ENCODE measurements around the gene RPL12.
"Not testable (repeated sequence)": the region's sequence is repeated elsewhere in the genome, so short reads cannot be mapped to it uniquely, and the experiment has no call there.

Gene RPL12

GRCh38 chr9:127466407-127466917 lies 15.3 kb upstream of the RPL12 start:
- DNase-seq = not testable (repeated sequence)

GRCh38 chr9:127463911-127464310 lies 12.7 kb upstream of the RPL12 start:
- no peak for DNase-seq

- DNase-seq = no peak
These were observed 12.2 kb upstream of the RPL12 start for GRCh38 chr9:127463382-127463781.

- DNase-seq = no peak
These were observed 7.7 kb upstream of the RPL12 start for GRCh38 chr9:127458921-127459320.

GRCh38 chr9:127457191-127457878 lies 6.1 kb upstream of the RPL12 start:
- no peak for DNase-seq

GRCh38 chr9:127455324-127455992 lies 4.3 kb upstream of the RPL12 start:
- DNase-seq = no peak

- DNase-seq = no peak
These were observed 1.5 kb upstream of the RPL12 start for GRCh38 chr9:127452691-127453090.

GRCh38 chr9:127451858-127452656 lies 851 bp upstream of the RPL12 start:
- DNase-seq = peak; percentile 48

- DNase-seq = no peak
These were observed 327 bp upstream of the RPL12 start for GRCh38 chr9:127451608-127451857.

- no peak for DNase-seq
These were observed 904 bp downstream of the RPL12 start for GRCh38 chr9:127450243-127450760.

- no peak for DNase-seq
These were observed 1.8 kb downstream of the RPL12 start for GRCh38 chr9:127449332-127449966.

GRCh38 chr9:127448112-127448805 lies 2.9 kb downstream of the RPL12 start:
- no peak for DNase-seq

- DNase-seq = no peak
These were observed 3.6 kb downstream of the RPL12 start for GRCh38 chr9:127447416-127448111.

GRCh38 chr9:127446713-127447415 lies 4.3 kb downstream of the RPL12 start:
- no peak for DNase-seq

- DNase-seq = no peak
These were observed 5.1 kb downstream of the RPL12 start for GRCh38 chr9:127445851-127446712.

GRCh38 chr9:127444921-127445850 lies 6.0 kb downstream of the RPL12 start:
- no peak for DNase-seq

GRCh38 chr9:127444283-127444920 lies 6.8 kb downstream of the RPL12 start:
- no peak for DNase-seq

GRCh38 chr9:127438394-127438793 lies 12.8 kb downstream of the RPL12 start:
- no peak for DNase-seq
